Measurements from ENCODE around the gene PDK4. TPM values are rescaled to one million over a fixed set of nuclear protein-coding genes. Genes with fewer than 3 reads are reported as not detected.
A peak's percentile ranks its signal among the peaks of the same experiment; 100 is the strongest.

Gene PDK4
- total and polyA plus RNA-seq, 2 of the 13 experiments (the other 11 are each of a cell fraction or from before 2014, with no cell fraction given): 0.04 TPM; not detected in 1

GRCh38 chr7:95590387-95591248 lies 5.7 kb downstream of the PDK4 start (continued):
- peak; percentile 27; the same call in 1 of the 2 replicates for TF ChIP-seq SOX13 (IDR thresholded peaks at IDR 0.05)
- TF ChIP-seq SOX13 (CRISPR knock-in tag; conservative IDR thresholded peaks at IDR 0.05 in 1 of 2, IDR thresholded peaks at IDR 0.05 in 1 of 2): peak in 1 of 2 experiments; percentile 94; a peak in 2 of 4 replicates
- no peak for TF ChIP-seq WIZ (CRISPR knock-in tag; IDR thresholded peaks at IDR 0.05)
- TF ChIP-seq SAP130 (CRISPR knock-in tag; IDR thresholded peaks at IDR 0.05; ENCODE audit: low read depth): peak; percentile 64
- TF ChIP-seq ZNF441 (CRISPR knock-in tag; IDR thresholded peaks at IDR 0.05; ENCODE audit: borderline replicate concordance): no peak
- no peak for TF ChIP-seq CHCHD3 (CRISPR knock-in tag; IDR thresholded peaks at IDR 0.05)
- TF ChIP-seq ZSCAN12 (CRISPR knock-in tag; IDR thresholded peaks at IDR 0.05): no peak
- TF ChIP-seq, protein P1, sequence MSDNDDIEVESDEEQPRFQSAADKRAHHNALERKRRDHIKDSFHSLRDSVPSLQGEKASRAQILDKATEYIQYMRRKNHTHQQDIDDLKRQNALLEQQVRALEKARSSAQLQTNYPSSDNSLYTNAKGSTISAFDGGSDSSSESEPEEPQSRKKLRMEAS (IDR thresholded peaks at IDR 0.05): no peak
- TF ChIP-seq ZNF329 (CRISPR knock-in tag; IDR thresholded peaks at IDR 0.05; ENCODE audit: low read depth): no peak
- no peak for TF ChIP-seq ZFP41 (CRISPR knock-in tag; IDR thresholded peaks at IDR 0.05; ENCODE audit: borderline replicate concordance)
- TF ChIP-seq CENPX (CRISPR knock-in tag; IDR thresholded peaks at IDR 0.05): no peak
- no peak for TF ChIP-seq ZSCAN25 (CRISPR knock-in tag; IDR thresholded peaks at IDR 0.05)
- TF ChIP-seq PBX2 (CRISPR knock-in tag; IDR thresholded peaks at IDR 0.05): no peak
- TF ChIP-seq FIP1L1 (IDR thresholded peaks at IDR 0.05; ENCODE audit: borderline replicate concordance, insufficient read depth, low read depth, low read length): no peak
- TF ChIP-seq ZNF232 (CRISPR knock-in tag; IDR thresholded peaks at IDR 0.05; ENCODE audit: borderline replicate concordance): no peak
- no peak for TF ChIP-seq ZNF780A (CRISPR knock-in tag; IDR thresholded peaks at IDR 0.05)
- TF ChIP-seq ZNF790 (CRISPR knock-in tag; IDR thresholded peaks at IDR 0.05; ENCODE audit: borderline replicate concordance): no peak
- TF ChIP-seq RARG (CRISPR knock-in tag; IDR thresholded peaks at IDR 0.05; ENCODE audit: low read depth): no peak
- TF ChIP-seq, protein P2, sequence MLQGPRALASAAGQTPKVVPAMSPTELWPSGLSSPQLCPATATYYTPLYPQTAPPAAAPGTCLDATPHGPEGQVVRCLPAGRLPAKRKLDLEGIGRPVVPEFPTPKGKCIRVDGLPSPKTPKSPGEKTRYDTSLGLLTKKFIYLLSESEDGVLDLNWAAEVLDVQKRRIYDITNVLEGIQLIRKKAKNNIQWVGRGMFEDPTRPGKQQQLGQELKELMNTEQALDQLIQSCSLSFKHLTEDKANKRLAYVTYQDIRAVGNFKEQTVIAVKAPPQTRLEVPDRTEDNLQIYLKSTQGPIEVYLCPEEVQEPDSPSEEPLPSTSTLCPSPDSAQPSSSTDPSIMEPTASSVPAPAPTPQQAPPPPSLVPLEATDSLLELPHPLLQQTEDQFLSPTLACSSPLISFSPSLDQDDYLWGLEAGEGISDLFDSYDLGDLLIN (CRISPR knock-in tag; IDR thresholded peaks at IDR 0.05; ENCODE audit: borderline replicate concordance): no peak
- no peak for TF ChIP-seq PBX3 (CRISPR knock-in tag; IDR thresholded peaks at IDR 0.05; ENCODE audit: borderline replicate concordance)
- TF ChIP-seq ZGPAT (CRISPR knock-in tag; IDR thresholded peaks at IDR 0.05): peak; percentile 85
- peak; percentile 50; the same call in 1 of the 2 replicates for TF ChIP-seq ZNF614 (CRISPR knock-in tag; IDR thresholded peaks at IDR 0.05; ENCODE audit: borderline replicate concordance)
- TF ChIP-seq ZNF576 (CRISPR knock-in tag; IDR thresholded peaks at IDR 0.05): no peak
